HUES6 (cell line): ENCODE results near the gene CFAP52.
"Not testable (repeated sequence)": the region's sequence is repeated elsewhere in the genome, so short reads cannot be mapped to it uniquely, and the experiment has no call there.

Experiments
- H3K27ac ChIP-seq: 2 replicates; pipeline ENCODE4 v1.7.0; 2013; ENCODE audit warnings: low read depth, mild to moderate bottlenecking, low read length, inconsistent platforms
- H3K27me3 ChIP-seq: 2 replicates; pipeline ENCODE4 v1.6.1; 2013; ENCODE audit warnings: low read length; ENCODE audit not compliant: control insufficient read depth, insufficient read depth
- H3K36me3 ChIP-seq: 2 replicates; pipeline ENCODE4 v1.6.1; 2013; ENCODE audit warnings: low read length; ENCODE audit not compliant: control insufficient read depth, insufficient read depth
- H3K4me1 ChIP-seq: 2 replicates; pipeline ENCODE4 v1.6.1; 2013; ENCODE audit warnings: low read length; ENCODE audit not compliant: control insufficient read depth, insufficient read depth
- H3K4me3 ChIP-seq: 2 replicates; pipeline ENCODE4 v1.5.1; 2013; ENCODE audit warnings: low read depth, low read length
- H3K9ac ChIP-seq: one replicate; pipeline ENCODE4 v1.6.1; 2013; ENCODE audit warnings: mild to moderate bottlenecking, low read length
- H3K9me3 ChIP-seq: 2 replicates; pipeline ENCODE4 v1.6.1; 2013; ENCODE audit warnings: low read depth, low read length; ENCODE audit not compliant: control insufficient read depth, insufficient read depth

The CFAP52 gene

GRCh38 chr17:9568957-9569588, 7.4 kb upstream of the CFAP52 start:
- Histone ChIP-seq H3K9ac (no peak overlapping the region), H3K36me3 (peaks cover 9% of the 10 kb centered on the region), H3K27ac (no peak overlapping the region), H3K4me3 (no peak overlapping the region), H3K9me3 (no peaks in the 10 kb centered on the region), H3K27me3 (no peaks in the 10 kb centered on the region), H3K4me1 (no peaks in the 10 kb centered on the region)

GRCh38 chr17:9571201-9571600, 5.2 kb upstream of the CFAP52 start:
- Histone ChIP-seq H3K9ac (no peak overlapping the region), H3K27ac (no peak overlapping the region), H3K36me3 (peaks cover 9% of the 10 kb centered on the region), H3K27me3 (no peaks in the 10 kb centered on the region), H3K4me3 (no peak overlapping the region), H3K4me1 (0 out of 2 replicates have a peak, but pooled peaks cover 3% of the 10 kb centered on the region), H3K9me3 (no peaks in the 10 kb centered on the region)

GRCh38 chr17:9575381-9576101, 901 bp upstream of the CFAP52 start, which contains the start of gene STX8:
TSS of gene STX8 (minus strand) at chr17:9575820. CDS start at chr17:9575808, 12 bp downstream.
- H3K27me3 ChIP-seq = no peaks in the 10 kb centered on the region
- no peaks in the 10 kb centered on the region for H3K9me3 ChIP-seq
- H3K27ac ChIP-seq = no peak within 1 kb of the TSS
- peak within 1 kb of the TSS; percentile 66 for H3K9ac ChIP-seq
- no peaks in the 10 kb centered on the region for H3K36me3 ChIP-seq
- peaks cover 6% of the 10 kb centered on the region; the same call in 1 of the 2 replicates for H3K4me1 ChIP-seq
- H3K4me3 ChIP-seq = peak within 1 kb of the TSS; percentile 77

- Histone ChIP-seq H3K27ac (no peak overlapping the region), H3K27me3 (no peaks in the 10 kb centered on the region), H3K9me3 (no peaks in the 10 kb centered on the region), H3K4me1 (peaks cover 6% of the 10 kb centered on the region; the same call in 1 of the 2 replicates), H3K4me3 (no peak overlapping the region), H3K36me3 (no peaks in the 10 kb centered on the region), H3K9ac (no peak overlapping the region)
Measured at GRCh38 chr17:9577373-9577709, 899 bp downstream of the CFAP52 start.

- Histone ChIP-seq H3K9me3 (peaks cover 11% of the 10 kb centered on the region), H3K27me3 (no peaks in the 10 kb centered on the region), H3K4me3 (no peak overlapping the region), H3K4me1 (no peaks in the 10 kb centered on the region), H3K36me3 (no peaks in the 10 kb centered on the region), H3K9ac (no peak overlapping the region), H3K27ac (no peak overlapping the region)
Measured at GRCh38 chr17:9587969-9588656, 11.7 kb downstream of the CFAP52 start.

GRCh38 chr17:9594065-9594464, 17.6 kb downstream of the CFAP52 start:
- Histone ChIP-seq H3K4me3 (no peak overlapping the region), H3K27me3 (no peaks in the 10 kb centered on the region), H3K27ac (no peak overlapping the region), H3K9me3 (no peaks in the 10 kb centered on the region), H3K36me3 (no peaks in the 10 kb centered on the region), H3K4me1 (no peaks in the 10 kb centered on the region), H3K9ac (no peak overlapping the region)

GRCh38 chr17:9597638-9598037, 21.2 kb downstream of the CFAP52 start:
- H3K4me1 ChIP-seq, H3K36me3 ChIP-seq, H3K27me3 ChIP-seq, H3K4me3 ChIP-seq, H3K27ac ChIP-seq, H3K9ac ChIP-seq, H3K9me3 ChIP-seq: not testable (repeated sequence)

GRCh38 chr17:9598661-9599060, 22.2 kb downstream of the CFAP52 start:
- Histone ChIP-seq H3K27ac (no peak overlapping the region), H3K9ac (no peak overlapping the region), H3K36me3 (no peaks in the 10 kb centered on the region), H3K27me3 (no peaks in the 10 kb centered on the region), H3K4me3 (no peak overlapping the region), H3K4me1 (no peaks in the 10 kb centered on the region), H3K9me3 (no peaks in the 10 kb centered on the region)

- not testable (repeated sequence) for H3K4me1 ChIP-seq, H3K27ac ChIP-seq, H3K4me3 ChIP-seq, H3K9me3 ChIP-seq, H3K9ac ChIP-seq, H3K36me3 ChIP-seq, H3K27me3 ChIP-seq
Measured at GRCh38 chr17:9604583-9604982, 28.1 kb downstream of the CFAP52 start.

- H3K27ac ChIP-seq = no peak overlapping the region
- H3K27me3 ChIP-seq = no peaks in the 10 kb centered on the region
- no peaks in the 10 kb centered on the region for H3K9me3 ChIP-seq
- H3K9ac ChIP-seq = no peak overlapping the region
- H3K4me1 ChIP-seq = no peaks in the 10 kb centered on the region
- H3K4me3 ChIP-seq = no peak overlapping the region
- H3K36me3 ChIP-seq = no peaks in the 10 kb centered on the region
Measured at GRCh38 chr17:9606453-9606852, 30.0 kb downstream of the CFAP52 start.

GRCh38 chr17:9607058-9607457, 30.6 kb downstream of the CFAP52 start:
- H3K27me3 ChIP-seq, H3K9me3 ChIP-seq, H3K9ac ChIP-seq, H3K27ac ChIP-seq, H3K36me3 ChIP-seq, H3K4me1 ChIP-seq, H3K4me3 ChIP-seq: not testable (repeated sequence)
